NCI-H1930 (cell line): ENCODE data around the gene NINJ2.

Source experiments
- DNase-seq, 2 experiments: peaks; one replicate each; lab custom pipeline; 2025; lab: John Stamatoyannopoulos, UW

NINJ2 gene

DNA sequence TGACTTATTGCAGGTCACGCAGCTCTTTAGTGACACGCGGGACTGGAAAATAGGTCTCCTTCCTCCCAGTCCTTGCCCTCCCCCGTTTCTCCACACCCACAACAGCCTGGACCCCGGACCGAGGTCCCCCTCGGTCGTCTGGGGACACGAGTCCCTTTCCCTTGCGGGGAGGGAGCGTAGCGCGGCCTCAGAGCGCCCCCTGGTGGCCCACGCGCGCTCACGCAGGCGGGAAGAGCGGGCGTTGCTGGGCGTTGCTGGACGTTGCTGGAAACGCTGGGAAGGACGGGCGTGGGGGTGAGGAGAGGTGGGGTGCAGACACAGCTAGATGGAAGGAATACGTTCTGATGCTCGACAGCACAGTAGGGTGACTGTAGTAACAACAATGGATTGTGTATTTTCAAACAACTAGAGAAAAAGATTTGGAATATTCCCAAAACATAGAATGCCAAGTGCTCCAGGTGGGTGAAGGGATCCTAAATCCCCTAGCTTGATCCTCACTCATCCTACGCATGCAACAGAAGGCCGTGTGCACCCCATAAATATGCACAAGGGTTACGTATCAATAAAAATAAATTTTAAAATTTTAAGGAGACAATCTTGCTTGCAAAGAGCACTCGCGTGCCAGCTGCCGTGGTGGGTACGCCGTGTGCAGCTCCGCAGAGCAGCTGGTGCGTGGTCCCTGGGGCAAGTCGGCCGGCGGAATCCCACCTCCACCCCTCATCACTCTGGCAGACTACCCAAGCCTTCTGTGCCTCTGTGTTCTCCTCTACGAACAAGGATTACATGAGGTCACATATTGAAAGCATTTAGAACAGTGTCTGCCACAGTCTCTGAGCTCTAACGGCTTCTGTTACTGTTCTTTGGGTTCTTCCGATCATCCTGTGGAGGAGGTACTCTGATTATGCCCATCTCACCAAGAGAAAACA, 116.1 kb downstream of the NINJ2 start:
- peak in 1 of 2 experiments; percentile 47 for DNase-seq

DNA sequence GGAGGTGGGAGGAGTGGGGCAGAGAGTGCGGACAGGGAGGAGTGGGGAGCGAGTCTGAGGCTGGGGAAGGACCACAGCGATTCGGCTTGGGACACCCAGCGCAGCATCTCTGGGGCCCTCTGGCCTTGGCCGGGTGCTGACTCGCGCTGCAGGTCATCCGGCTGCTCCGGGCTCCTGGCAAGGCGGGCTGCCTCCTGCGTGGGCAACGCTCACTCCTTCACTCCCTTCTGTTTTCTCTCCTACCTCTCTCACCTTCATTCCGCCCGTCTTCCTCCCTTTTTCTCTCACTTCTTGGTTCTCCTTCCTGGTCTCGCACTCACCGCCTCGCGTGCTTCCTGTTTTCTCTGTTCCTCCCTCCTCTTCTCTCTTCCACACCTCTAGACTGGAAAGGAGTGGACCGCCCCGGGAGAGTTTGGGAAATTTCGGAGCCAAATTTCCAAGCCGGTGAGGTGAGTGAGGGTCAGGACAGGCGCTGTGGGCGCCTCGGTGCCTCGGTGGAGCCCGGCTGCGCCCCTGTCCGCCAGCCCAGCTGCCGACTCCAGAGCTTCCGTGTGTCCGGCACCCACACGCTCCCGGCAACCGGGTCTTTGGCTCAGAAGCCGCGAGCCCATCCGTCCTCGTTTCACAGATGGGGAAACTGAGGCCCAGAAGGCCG, 116.9 kb downstream of the NINJ2 start:
- DNase-seq, result no peak

DNA sequence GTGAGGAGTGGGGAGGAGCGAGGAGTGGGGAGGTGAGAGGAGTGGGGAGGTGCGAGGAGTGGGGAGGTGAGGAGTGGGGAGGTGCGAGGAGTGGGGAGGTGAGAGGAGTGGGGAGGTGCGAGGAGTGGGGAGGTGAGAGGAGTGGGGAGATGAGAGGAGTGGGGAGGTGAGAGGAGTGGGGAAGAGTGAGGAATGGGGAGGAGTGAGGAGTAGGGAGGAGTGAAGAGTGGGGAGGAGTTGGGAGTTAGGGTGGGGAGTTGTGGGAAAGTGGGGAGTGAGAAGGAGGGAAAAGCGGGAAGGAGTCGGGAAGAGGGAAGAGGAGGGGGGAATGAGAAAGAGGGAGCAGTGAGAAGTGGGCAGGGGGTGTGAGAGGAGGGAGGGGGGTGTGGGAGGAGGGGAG, 117.4 kb downstream of the NINJ2 start:
- no peak for DNase-seq

DNA sequence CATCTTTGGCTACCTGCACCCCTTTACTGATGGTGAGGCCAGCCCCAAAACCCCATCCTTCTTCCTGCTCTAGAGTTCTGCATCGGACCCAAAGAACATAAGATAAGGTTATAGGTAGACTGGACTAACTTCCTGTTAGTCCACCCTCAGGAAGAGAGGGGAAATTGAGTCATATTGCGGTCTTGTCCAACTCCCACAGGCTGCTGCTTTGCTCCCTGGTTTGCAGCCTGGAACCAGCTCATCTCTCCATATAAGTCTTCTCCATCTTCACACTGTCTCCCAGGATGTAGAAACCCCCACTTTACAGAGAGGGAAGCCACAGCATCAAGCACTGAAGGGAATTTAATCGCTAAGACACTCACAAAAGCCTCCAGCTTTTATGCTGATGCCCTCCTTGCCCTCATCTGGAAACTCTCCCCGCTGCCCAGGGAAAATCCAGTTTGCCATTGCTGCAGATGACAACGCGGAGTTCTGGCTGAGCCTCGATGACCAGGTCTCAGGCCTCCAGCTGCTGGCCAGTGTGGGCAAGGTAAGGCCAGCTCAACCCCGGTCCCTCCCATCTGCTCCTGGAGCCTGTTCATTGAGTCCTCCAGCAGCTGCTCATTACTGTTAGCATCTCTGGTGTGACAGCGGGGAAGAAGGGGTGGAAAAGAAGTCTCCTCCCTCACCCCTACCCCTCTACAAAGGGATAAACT, 118.2 kb downstream of the NINJ2 start:
- DNase-seq, result no peak

DNA sequence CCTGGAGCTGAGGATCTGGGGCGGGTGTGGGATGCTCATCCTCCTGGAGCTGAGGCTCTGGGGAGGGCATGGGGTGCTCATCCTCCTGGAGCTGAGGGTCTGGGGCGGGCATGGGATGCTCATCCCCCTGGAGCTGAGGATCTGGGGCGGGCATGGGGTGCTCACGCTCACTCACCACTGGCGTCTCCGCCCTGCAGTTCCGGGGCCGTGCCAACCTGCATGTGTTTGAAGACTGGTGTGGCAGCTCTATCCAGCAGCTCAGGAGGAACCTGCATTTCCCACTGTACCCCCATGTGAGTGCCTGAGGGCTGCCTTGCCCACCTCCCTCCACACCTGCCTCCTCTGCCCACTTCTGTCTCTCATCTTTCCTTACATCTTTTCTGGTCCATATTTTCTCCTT, 119.1 kb downstream of the NINJ2 start:
- DNase-seq, result no peak

DNA sequence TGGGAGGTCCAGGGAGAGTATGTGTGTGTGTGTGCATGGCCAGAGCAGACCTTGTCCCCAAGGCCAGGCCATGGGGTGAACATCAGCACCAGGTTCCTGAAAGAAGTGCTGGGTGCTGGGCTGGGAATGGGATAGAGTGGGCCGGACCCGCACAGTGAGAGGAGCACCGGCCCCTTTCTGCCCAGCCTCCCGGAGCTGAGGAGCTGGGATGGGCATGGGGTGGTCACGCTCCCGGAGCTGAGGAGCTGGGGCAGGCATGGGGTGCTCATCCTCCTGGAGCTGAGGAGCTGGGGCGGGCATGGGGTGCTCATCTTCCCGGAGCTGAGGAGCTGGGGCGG, 120.2 kb downstream of the NINJ2 start:
- no peak for DNase-seq

DNA sequence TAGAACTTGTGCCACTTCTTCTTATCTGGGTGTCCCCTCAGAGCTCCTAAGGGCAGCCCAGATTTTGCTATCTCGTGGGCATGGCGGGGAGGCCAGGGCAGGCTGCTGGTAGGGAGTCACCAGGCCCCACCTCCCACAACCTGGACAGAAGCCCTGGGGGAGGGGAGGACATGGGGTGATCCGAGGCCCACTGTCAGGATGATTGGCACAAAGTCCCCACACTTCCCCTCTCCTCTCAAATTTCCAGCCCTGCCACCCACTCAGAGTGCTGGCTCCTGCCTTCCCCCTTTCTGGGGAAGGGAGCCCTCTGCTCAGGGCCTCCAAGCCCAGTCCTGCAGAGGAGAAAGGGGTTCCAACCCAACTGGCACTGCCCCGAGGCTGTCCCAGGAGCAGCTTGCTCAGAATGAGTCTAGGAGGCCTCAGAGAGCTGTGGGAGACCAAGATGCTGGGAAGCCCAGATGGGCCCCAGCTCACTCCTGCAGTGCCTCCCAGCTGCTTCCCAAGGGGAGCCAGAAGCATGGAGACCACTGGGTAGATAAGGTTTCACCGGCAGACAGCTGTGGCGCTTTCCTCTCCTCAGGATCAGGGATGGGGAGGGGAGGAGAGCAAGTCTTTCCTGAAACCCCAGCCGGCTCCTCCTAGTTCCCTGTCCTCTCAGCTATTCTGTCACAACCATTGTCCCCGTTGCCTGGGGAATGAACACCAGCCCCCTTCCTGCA, 120.7 kb downstream of the NINJ2 start:
- no peak for DNase-seq

DNA sequence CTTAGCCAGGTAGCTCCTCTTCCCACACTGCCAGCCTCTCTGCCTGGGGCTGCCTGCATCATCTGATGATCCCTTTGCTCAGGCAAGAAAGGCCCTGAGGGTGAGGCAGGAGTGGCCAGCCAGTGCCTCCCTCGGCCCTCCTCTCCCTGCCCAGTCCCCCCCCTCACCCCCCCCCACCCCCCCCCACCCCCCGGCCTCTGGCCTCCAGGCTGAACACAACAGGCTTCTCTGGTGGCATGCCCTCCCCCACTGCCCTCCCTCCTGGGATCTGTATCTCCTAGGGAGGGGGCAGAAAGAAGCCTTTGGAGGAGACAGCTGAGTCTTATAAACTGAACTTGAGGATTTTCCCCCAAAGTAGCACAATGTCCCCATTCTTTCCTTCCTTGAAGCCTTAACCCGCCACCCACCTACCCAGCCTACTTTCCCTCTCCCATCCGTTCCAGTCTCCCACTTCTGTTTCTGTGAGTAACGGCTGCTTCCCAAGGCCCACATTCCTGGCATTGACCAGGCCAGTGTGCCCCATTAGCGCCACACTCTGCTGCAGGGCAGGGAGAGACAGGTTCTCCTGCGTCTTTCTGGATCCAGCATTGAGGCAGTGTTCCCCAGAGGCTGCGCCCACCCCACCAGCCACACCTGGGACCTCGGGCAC, 121.4 kb downstream of the NINJ2 start:
- DNase-seq, result no peak

DNA sequence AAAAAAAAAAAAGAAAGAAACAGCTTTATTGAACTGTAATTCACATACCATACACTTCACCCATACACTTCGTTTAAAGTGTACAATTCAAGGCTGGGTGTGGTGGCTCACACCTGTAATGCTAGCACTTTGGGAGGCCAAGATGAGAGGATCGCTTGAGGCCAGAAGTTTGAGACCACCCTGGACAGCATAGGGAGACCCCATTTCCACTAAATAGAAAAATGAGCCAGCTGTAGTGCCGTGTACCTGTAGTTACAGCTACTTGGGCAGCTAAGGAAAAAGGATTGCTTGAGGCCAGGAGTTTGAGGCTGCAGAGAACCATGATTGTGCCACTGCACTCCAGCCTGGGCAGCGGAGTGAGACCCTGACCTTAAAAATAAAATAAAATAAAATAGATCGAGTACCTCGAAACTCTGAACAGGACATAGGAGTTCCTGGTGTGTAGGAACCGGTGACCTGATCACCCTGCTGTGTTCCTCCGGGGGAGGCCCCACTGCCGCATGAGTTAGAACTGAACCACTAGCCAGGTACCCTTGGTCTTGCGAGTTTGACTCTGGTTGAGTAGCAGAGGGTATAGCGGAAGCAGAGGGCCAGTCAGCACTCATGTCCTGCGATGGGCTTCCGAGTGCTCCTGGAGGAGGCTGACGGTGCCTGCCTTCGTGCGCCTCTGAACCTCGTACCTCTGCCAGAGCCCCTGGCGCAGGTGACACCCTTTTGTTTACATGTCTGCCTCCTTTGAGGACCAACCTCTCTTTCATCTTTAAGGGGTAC, 123.5 kb downstream of the NINJ2 start:
- DNase-seq, result no peak

DNA sequence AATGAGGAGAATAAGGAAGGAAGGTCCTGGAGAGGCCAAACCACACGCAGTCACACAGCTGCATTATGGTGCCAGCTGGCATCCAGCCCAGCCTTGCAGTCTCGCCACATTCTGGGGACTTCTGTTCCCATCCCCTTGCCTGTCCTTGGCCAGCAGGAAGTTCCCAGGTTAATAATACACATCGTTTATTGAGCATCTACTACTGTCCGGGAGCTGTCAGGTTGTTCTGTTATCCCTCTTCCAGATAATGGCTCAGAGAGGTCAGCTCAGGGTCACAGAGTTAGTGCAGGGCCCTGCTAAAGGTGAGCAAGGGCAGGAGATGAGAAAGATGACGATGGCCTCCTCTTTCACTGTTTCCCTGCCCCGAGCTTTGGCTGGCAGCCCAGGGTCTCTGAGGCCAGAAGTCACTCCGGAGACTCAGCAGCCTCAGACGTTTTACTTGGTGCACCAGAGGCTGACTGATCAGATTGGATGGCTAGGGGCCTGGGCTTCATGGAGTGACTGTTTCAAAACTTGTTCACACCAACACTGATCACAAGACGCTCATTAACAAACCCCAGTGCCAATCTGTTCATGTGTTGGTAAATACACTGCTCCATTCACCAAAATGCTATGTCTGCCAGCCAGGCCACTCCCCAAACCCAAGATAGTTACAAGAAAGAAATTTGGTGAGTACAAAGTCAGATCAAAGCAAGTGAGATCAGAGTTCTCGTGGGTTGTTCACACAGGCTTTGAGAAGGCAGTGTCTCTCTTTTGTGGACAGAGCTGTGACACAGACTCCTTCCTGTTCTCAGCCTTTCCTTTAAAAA, 124.3 kb downstream of the NINJ2 start:
- DNase-seq, result no peak

DNA sequence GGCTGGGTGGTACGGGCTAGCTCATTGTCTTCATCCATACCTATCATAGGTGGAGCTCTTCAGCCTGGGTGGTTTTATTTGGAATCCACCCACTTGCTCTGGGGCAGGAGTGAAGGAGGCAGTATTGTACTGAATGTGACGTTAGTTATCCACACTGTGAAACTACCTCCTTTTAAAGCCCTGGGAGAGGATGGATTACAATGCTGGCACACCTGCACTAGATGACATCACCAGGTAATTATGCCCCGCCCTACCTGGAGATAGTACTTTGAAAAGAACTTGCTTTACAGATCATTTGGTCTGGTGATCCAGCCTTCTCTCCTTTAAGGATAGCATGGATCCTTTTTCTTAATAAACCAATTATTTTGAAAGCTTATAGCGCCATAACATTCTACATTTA, 125.5 kb downstream of the NINJ2 start:
- no peak for DNase-seq

DNA sequence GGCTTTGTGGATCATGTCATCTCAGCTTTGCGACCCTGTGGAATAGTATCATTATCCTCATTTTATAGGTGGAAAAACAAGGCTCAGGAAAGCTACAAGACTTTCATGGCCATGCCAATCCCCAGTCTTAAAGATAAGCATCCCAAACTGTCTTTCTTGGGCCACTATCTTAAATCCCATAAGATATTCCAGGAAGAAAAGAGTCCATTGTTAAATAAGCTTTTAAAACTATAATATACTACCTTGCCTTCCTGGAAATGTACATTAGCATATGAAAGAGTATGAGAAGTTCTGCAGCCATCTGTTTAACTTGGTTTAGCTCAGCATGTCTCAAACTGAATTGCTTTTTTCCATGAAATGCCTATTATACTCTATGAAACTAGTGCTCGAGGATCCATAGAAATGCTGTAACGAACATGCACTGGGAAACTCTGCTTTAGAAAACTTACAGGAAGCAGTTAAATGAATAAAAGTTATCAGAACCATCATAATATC, 126.4 kb downstream of the NINJ2 start:
- no peak for DNase-seq

DNA sequence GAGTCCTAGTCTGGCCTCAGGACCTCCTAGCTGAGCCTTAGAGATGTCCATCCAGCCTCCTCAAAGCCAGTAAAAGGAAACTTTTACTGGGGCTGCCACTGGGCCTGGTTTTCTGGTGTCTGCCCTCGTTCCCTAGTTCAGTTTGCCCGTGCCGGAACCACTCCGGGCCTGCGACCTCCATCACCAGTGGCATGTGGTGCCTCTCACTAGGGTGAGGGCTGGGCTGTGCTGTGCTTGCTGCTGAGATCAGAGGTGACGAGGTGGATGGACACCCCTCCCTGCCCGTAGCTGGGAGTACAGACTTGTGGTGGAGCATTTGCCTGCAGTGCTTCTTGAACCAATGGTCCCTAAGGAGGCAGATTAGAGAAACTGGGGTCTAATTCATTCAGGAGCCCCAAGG, 127.8 kb downstream of the NINJ2 start:
- DNase-seq, result no peak

DNA sequence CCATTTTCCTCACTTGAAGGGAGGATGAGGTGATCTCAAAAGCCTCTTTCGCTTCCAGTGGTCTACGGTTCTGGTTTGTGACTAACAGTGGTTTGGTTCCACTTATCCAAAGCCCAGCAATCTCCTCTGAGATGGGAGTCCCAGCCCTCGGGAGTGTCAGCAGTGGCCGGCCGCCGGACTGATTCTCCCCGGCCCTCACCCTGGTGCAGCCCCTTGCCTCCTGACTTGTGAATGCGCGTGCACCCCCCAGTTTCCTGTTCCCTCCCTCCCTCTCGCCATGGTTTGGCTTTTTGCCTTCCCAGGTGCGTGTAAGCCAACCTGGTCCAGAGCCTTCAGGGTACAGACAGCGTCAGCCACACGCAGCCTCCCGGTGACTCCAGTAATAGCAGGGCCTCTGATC, 129.0 kb downstream of the NINJ2 start:
- no peak for DNase-seq

DNA sequence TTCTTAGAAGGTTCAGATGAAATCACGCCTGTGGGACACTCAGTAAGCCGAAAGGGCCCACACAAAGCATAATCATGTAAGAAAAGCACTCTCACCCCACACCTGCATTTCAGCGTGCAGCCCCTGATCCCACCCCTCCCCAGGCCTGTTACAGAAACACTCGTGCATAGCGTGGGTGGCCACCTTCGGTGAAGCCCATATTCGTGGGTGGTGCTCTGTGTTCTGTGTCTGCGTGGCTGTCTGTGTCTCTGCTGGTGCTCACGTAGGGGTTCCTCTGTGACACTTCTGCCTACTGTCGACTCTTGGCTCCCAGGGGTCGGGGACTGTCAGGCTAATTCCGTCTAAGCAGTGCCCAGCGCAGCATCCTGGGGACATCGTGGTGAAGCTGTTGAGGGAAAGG, 129.5 kb downstream of the NINJ2 start:
- no peak for DNase-seq

DNA sequence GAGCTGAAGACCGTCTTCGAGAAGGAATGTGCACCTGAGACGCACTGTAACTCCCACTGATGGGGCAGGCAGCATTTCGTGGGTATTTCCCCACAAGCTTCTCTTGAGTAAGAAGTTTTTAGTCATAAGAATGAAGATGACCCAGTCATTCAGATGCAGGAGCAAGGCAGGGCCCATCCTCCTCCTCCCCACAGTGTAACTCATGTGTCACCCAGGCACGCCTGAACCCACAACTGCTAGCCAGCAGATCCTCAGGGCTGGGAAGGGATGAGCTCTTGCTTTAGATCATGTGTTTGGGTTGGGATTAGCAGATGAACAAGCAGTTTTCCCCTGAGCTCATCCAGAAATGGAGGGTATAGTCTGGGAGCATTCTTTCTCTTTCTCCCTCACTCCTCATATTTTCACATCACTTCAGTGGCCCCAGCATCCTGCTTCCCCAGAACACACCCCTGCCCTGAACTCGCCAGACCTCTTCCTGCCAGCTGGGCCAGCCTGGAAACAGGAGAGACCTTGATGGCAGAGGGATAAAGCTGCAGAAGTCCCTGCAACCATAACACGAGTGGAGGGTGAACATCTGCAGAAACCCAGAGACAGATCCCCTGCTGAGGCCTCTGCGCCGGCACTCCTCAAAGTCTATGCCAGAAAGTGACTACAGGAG, 130.2 kb downstream of the NINJ2 start:
- no peak for DNase-seq

DNA sequence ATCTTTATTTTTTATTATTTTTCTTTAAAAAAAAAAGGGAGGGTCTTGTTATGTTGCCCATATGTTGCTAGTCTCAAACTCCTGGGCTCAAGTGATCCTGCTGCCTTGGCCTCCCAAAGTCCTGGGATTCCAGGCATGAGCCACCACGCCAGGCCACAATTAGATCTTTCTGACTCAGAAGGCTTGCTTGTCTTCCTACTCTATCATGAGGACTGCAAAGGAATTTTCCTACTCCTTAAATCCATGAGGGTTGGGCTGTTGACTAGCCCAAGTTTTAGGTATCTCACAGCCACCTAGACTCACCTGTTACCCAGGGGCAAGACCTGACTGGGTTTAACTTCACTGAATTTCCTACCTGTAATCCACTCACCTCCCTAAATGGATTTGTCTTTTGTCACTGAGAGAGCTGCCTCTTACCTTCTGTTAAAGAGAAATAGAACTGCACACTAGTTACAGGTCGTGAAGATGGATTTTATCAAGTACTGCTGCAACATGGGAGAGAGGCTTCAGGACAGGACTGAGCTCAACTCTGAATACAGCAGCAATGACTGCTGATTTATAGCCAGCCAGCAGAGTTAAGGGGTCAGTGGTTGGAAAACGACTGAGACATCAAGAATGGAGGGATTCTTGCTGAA, 131.2 kb downstream of the NINJ2 start:
- no peak for DNase-seq

DNA sequence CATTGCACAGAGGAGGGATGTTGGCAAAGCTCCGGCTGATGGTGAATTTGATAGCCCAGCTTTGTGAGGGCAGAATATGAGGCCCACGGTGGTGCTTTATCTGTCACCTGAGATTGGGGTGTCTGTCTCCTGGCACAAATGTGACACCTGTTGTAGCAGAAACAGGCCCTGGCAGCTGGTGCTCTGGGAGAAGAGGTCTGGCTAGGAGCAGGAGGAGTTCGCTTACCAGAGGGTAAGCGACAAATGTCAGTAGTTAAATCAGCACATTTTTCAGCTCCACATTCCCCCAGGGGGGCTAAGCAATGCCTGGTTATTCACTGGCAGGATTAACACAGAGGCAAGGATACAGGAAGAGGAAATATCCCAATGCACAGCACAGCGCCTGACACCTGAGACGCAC, 132.4 kb downstream of the NINJ2 start:
- no peak for DNase-seq

DNA sequence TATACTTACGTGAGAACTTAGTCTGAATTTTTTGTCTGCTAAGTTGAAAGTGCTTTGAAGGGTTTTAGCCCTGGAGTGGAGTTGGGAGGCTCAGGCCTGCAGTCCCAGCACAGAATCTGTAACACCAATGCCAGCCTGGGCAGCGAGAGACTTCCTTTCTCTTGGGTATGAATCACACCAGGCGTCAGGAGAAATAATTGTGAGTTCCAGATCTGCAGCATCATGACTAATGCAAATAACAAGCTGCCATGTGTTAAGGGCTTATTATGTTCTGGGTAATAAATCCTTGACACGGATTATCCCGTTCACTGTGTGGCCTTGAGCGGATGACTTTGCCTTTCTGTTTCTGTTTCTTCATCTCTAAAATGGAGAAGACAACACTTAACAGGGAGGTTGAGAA, 132.9 kb downstream of the NINJ2 start:
- DNase-seq, result no peak
